Measurements from ENCODE around the gene E2F3. TPM values are rescaled to one million over a fixed set of nuclear protein-coding genes. Genes with fewer than 3 reads are reported as not detected.

E2F3 gene
- total RNA-seq, 1 donor from 2014 or later, result 8.3 TPM

DNA sequence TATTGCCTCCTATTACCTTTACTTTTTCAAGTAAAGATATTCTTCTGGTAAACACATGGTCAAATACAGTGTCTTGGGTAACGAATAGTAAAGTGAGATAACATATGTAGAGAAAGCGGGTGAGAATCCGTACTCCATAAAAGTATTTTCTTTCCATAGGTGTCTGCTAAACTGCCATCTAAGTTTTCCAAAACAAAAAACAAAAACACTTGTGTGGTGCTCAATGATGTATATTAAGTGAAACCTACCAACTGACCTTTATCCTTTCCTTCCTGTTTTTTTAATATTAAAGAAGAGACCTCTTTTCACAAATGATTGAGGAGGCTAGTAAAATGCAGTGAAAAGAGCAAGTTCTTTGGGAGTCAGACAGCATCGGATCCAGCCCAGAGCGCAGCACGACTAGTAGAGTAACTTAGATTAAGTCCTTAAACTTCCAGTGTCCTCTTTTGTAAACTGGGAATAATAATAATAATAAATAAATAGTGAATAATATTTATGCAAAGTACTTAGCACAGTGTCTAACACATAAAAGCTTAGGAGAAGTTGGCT lies 132.1 kb downstream of the E2F3 start:
- DNase-seq, result peak; percentile 6

- DNase-seq, result peak; percentile 98
These were observed 132.9 kb downstream of the E2F3 start, which contains the start of gene CDKAL1 for GRCh38 chr6:20534295-20535262. CDKAL1 (plus strand) TSS chr6:20534457; CDS start chr6:20546351, 11,894 bp downstream.

GRCh38 chr6:20538131-20538662 lies 136.5 kb downstream of the E2F3 start:
- no peak for DNase-seq

DNA sequence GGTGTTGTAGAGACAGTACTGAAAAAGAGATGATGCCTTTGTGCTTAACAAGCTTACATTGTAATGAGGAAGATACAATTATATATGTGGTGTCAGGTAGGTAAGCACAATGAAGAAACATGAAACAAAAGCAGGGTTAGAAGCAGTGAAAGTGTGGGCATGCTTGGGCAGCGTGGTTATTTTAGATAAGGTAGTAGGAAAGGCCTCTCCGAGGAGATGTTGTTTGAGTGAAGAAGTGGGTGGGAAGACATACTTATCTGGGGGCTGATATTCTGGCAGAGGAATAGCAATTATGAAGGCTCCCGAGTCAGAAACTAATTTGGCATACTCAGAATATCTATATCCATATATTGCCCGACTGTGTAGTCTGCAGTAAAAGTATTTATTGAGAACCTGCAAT lies 137.2 kb downstream of the E2F3 start:
- DNase-seq, result no peak

DNA sequence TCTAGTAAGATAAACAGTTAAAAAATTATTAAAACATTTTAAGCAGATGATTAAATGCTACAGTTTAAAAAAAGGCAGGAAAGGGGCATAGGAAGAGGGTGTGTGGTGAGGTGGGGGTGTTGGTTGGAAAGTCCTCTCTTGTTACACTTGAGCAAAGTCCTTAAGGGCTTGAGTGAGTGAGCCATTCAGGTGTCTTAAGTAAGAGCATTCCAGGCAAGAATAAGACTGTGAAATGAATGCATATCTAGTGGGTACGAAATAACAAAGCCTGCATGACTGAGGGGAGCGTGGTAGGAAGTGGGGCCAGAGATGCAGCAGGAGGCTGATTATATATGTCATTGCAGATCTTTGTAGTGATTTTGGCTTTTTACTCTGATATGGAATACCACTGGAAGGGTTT lies 137.7 kb downstream of the E2F3 start:
- DNase-seq, result no peak

- DNase-seq, result no peak
These were observed 139.0 kb downstream of the E2F3 start for GRCh38 chr6:20540683-20541082.

- DNase-seq, result no peak
These were observed 139.7 kb downstream of the E2F3 start for GRCh38 chr6:20541382-20541781.

DNA sequence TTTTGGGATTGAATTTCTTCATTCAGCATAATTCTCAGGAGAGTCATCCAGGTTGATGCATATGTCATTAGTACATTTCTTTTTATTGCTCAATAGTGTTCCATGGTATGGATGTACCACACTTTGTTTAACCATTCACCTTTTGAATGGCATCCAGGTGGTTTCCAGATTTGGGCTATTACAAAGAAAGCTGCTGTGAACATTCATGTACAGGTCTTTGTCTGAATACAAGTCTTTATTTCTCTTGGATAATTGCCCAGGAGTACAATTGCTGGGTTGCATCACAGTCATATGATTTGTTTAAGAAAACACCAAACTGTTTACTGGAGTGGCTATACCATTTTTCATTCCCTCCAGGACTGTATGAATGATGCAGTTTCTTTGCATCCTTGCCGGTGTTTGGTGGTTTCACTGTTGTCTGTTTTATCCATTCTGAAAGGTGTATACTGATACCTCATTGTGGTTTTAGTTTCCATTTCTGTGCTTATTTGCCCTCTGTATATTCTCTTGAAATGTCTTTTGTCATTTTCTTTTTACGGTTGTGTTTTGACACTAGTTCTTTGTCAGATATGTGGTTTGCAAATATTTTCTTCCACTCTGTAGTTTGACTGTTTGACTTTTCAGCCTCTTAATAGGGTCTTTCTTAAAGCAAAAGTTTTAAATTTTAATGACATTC lies 141.4 kb downstream of the E2F3 start:
- no peak for DNase-seq

Small RNA genes lying within 50 kb of the gene (small RNA-seq; reads per million reads assigned to genes)
- gene RF00019 (ENCODE audit: low replicate concordance), result not detected
- gene RNU6-141P (ENCODE audit: low replicate concordance), result not detected

Other genes starting within 250 kb of the E2F3 start
- gene MBOAT1, start 189.4 kb upstream of the E2F3 start, total RNA-seq, result 9.3 TPM
- 36.5 TPM for gene CDKAL1, start 132.6 kb downstream of the E2F3 start, total RNA-seq